Activated CD4-positive, CD25-positive, alpha-beta regulatory T cell treated with anti-CD3 and anti-CD28 coated beads, Interleukin-2, amount 50 U/mL, for 24 hours (primary cell): ENCODE measurements around the gene HACL1.

Experiments used
- ATAC-seq, 2 donors: fragments of 150-1000 bp; cut with Tn5 transposase; one replicate each; pipeline ENCODE4 v1.10.0; 2021; ENCODE audit warnings: mild to moderate bottlenecking in 1 of 2, moderate library complexity in 1 of 2

Gene HACL1

GRCh38 chr3:15522016-15522415 is 79.4 kb downstream of the HACL1 start:
- ATAC-seq = no peak

DNA sequence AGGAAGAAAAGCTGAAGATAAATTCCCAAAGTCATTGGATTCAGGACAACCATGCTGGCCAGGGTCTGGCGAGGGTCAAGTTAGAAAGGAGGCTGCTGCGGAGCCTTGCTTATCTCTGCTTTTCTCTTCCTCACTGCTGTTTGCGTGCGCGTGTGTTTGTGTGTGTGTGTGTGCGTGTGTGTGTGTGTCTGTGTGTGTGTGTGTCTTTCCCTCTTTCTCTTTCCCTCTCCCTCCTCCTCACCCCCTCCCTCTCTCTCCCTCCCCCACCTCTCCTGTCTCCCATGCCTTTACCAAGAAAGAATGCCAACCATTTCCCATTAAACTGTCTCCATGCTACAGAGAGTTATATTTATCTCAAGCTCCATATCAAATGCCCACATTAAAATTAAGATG is 79.8 kb downstream of the HACL1 start, which contains the start of gene COLQ:
TSS of gene COLQ (minus strand) at position 134 of the 393 bp plus-strand sequence. CDS start at position 53, 81 bp downstream.
- ATAC-seq = no peak

- ATAC-seq = no peak
Observed at GRCh38 chr3:15520804-15521572, 80.4 kb downstream of the HACL1 start.

DNA sequence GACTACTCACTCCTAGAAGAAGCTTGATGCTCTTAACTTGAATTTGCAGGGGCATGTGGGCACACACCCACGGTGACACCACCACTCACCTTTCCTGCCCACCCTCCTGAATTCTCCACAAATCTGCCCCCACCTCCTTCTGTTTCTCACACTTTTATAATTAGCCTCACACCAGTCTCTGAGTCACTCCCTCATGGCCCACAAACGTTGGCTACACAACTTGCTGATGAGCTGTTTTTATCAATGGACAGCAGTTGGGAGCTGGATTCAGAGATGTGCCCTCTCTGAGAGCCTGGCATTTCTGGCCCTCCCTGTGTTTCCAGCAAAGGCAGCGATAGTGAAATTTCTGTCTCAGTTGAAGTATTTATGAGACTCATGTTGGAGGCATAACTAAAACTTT is 81.2 kb downstream of the HACL1 start:
- ATAC-seq = peak; percentile 24 to 28

GRCh38 chr3:15519096-15519495 is 82.3 kb downstream of the HACL1 start:
- ATAC-seq = no peak

DNA sequence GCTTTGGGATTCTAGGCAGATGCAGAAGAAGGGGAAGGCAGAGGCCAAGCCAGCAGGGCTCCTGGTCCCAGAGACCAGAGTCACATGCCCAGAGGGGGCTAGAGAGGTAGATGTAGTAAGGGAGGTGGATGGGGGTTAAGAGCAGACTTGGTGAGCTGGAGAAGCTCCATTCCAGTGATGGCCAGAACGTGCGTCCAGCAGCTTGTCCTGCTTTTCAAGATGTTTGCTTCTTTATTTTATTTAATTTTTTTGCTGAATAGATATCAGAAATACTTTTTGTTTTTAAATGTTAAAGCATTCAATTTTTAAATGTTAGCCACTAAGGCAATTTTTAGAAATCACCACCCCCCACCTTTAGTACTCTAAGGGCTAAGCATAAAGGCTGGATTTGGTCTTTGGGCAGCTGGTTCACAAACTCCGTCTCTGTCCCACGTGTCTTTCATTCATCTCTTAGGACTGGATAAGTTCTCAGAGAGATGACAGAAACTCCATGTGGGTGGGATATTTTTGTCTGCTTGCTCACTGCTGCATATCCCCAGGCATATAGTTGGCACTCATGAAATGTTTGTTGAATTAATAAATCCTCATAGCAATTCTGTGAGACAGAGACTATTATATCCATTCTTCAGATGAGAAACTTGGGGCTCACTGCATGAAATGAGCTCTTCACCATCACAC is 86.6 kb downstream of the HACL1 start:
- ATAC-seq = no peak

GRCh38 chr3:15513810-15514662 is 87.3 kb downstream of the HACL1 start:
- no peak for ATAC-seq

DNA sequence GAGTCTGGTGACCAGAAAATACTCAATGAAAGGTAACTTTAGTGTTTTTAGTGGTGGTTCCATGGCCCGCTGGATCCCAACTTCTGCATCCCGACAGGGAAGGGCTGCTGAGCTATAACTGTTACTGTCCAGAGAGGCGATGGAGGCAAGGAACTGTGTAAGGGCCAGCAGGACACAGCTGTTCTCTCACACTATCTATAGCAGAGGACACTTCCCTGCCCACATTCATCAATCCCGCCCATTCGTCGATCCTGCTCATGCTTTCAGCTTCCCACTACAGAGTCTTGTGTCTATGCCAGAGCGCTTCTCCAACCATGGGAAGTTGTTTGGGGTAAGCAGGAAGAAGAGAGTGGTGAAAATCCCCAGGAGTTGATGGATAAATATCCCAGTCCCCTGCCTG is 88.3 kb downstream of the HACL1 start:
- ATAC-seq = no peak

GRCh38 chr3:15512166-15512565 is 89.2 kb downstream of the HACL1 start:
- ATAC-seq = no peak

- ATAC-seq = no peak
Observed at GRCh38 chr3:15511156-15511555, 90.2 kb downstream of the HACL1 start.
